ENCODE measurements around the gene TEKT5.
A peak's percentile ranks its signal among the peaks of the same experiment; 100 is the strongest.

Gene TEKT5

DNA sequence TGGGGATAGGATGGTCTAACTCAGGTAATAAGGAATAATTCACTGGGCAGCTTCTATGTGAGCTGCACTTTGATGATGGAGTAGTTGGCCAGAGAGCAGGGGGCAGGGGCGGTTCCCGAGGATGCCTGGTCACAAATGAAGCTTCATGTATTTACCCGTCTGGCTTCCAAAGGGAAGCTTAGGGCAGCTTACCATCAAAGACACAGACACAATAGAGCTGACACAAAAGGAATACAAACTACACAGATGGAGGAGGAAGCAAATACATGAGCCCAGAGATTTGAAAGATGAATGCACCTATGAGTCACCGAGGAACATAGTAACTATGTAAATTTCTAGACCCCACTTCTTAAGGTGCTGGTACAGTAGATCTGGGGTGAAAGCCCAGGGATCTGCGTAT is 105.6 kb downstream of the TEKT5 start:
- intact Hi-C loops (cut with DNase I) = no loop called here
- DNase-seq = peak in 1 of 10 donors; percentile 12

DNA sequence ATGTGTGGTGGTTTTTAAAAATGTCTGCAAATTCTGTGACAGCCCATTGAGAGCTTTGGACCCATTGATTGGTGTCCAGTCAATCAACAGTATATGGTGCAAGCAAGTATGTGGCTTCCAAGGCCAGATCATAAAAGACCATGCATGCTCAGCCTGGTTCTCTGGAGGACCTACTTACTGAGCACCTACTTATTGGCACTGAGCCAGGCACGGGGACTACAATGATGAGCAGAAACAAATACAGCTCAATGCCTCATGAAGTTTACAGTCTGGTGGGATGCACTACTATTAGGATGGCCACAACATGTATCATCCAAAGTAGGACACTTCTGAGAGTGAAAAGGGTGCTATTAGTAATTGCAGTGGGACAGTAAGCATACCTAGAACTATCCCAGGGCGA is 107.1 kb downstream of the TEKT5 start:
- intact Hi-C loops (cut with DNase I) = no loop called here

DNA sequence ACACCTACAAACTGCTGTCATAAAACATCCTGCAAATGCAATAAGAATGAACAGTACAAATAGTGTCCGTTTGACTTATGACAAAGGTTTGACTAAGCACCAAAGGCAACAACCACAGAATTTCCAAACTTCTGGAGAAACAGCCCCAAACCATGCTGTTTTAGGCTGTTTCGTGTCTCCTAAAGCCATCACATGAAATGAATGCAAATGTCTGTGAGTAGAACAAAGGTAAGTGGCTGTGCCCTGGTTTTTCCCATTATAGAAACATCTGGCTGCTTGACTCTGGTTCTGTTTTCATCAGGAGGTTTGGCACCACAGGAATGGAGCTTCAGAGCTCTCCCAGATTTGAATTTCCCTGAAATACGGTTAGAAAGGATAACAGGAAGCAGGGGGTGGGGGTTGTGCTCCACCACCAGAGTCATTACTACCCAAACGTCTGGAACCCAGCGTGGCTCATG is 109.7 kb downstream of the TEKT5 start:
- no peak for DNase-seq
- intact Hi-C loops (cut with DNase I) = no loop called here

More for the DNA sequence above, 107.1 kb downstream of the TEKT5 start:
- peak in 2 of 10 donors; percentile 14 for DNase-seq

DNA sequence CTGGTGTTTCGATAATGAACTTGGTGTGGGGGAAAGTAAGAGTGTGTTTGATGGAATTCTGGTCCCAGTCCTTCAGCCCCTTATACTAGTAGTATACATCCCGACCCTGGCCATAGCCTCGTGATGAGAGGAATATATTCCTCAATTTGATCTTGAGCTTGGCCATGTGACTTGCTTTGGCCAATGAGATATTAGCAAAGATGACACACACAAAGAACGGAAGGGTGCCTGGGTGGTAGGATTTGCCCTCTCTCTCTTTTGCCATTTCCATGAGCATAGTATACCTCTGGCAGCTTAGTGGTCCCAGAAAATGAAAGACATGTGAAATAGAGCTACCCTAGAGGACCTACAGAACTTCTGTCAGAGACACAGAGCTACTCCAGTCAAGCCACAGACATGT is 111.5 kb downstream of the TEKT5 start:
- peak in 1 of 10 donors; percentile 2 for DNase-seq
- intact Hi-C loops (cut with DNase I) = no loop called here

DNA sequence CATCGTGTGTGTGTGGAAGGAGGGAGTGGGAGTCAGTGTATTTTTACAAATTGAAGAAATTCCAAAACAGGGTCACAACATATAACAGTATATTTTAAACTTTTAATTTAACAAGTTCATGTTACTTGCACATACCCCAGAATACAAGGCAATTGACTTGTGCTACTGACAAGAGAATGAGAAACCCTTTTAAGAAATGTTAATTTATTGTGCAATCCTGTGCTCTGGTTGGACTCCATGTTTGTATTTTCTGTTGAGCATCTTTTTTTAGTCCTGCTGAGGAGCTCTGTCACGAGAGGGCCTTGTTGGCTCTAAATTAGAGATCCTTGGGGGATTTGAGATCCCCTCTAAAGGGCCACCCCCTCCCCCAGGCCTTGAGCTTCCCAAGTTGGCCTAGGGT is 113.2 kb downstream of the TEKT5 start:
- intact Hi-C loops (cut with DNase I) = no loop called here
- peak in 1 of 10 donors; percentile 22 for DNase-seq

DNA sequence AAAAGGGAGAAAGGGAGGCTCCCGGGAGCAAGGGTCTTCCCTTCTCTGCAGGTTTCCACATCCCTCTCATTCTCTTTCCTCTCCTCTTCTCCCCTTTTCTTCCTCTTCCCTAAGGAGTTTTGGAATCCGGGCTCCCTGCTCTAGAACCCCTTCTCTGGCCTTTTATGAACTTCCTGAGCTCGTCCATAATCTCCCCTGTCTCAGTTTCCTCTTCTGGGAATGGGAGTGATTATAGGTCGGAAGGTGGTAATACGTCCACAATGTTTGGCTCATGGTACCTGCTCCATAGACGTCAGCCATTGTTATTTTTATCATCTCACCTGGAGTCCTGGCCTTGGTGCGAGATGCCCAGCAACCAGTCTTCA is 113.9 kb downstream of the TEKT5 start:
- no peak for DNase-seq
- intact Hi-C loops (cut with DNase I) = no loop called here

GRCh38 chr16:10579965-10580882 is 114.5 kb downstream of the TEKT5 start, which contains the start of gene EMP2:
Gene EMP2, minus strand, starts transcription at chr16:10580598. Its CDS starts 32,981 bp downstream, at chr16:10547617.
- peak in 5 of 10 donors; percentile 19 to 86 (median 29) for DNase-seq

GRCh38 chr16:10579575-10579964 is 115.2 kb downstream of the TEKT5 start:
- intact Hi-C loops (cut with DNase I) = no loop called here
- peak in 1 of 10 donors; percentile 4 for DNase-seq

More at GRCh38 chr16:10579965-10580882, 114.5 kb downstream of the TEKT5 start, which contains the start of gene EMP2:
- intact Hi-C loops (cut with DNase I) = no loop called here

DNA sequence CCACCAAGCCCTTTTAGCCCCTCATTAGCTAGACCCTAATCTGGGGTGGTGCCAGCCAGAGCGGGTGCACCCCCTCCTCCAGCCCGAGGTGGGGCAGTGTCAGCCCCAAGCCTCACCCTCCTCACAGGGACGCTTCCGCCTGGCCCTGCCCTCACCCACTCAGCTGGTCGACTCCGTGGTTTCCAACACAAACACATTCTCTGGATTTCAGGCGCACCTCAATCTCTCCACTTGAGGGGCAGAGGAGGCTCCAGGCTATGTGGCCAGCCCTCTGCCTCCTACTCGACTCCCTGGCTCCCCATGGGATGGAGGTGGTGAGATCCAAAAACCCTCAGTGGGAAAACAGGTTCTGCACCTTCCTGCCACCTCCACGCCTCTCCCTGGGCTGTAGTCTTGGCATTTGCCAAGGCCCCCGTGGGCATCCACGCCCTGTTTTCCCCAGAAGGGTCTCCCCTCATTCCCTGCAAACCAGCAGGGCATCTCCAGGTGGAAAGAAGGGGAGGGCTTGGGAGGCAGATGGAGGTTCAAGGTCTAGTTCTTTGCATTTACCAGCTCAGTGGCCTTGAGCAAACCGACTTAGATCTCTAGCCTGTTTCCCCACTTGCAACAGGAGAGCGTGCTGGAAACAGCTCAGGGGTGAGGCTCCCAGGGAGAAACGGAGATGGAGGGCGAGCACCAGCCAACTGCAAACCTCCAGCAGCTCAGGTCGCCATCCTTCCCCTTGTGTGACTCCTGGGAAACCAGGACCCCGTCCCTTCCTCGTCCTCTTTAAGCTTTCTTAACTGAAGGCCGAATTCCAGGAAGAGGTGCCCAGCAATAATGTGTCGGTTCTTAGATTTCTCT is 116.0 kb downstream of the TEKT5 start:
- peak in 1 of 10 donors; percentile 69 for DNase-seq
- intact Hi-C loops (cut with DNase I) = no loop called here

Measured in posterior cingulate gyrus (tissue), 11 donors.